ENCODE measurements around the gene LTF. TPM values are rescaled to one million over a fixed set of nuclear protein-coding genes. Genes with fewer than 3 reads are reported as not detected.

Gene LTF
- total and polyA plus RNA-seq, 9 of the 15 experiments (the other 6 are each of a cell fraction or from before 2014, with no cell fraction given) = 0.07 TPM; not detected in 8

- no peak for TF ChIP-seq FOSL1 (tag; conservative IDR thresholded peaks at IDR 0.05)
- no peak for TF ChIP-seq ZBTB49 (CRISPR knock-in tag; IDR thresholded peaks at IDR 0.05; ENCODE audit: borderline replicate concordance)
- TF ChIP-seq ZFX (CRISPR knock-in tag; IDR thresholded peaks at IDR 0.05) = 0 out of 2 replicates have a peak, but pooled peaks have one; percentile 16
- TF ChIP-seq, protein P1, sequence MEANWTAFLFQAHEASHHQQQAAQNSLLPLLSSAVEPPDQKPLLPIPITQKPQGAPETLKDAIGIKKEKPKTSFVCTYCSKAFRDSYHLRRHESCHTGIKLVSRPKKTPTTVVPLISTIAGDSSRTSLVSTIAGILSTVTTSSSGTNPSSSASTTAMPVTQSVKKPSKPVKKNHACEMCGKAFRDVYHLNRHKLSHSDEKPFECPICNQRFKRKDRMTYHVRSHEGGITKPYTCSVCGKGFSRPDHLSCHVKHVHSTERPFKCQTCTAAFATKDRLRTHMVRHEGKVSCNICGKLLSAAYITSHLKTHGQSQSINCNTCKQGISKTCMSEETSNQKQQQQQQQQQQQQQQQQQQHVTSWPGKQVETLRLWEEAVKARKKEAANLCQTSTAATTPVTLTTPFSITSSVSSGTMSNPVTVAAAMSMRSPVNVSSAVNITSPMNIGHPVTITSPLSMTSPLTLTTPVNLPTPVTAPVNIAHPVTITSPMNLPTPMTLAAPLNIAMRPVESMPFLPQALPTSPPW (CRISPR knock-in tag; IDR thresholded peaks at IDR 0.05) = peak; percentile 31; the same call in 1 of the 2 replicates
- TF ChIP-seq SNRNP70 (optimal IDR thresholded peaks at IDR 0.05; ENCODE audit: low read depth, low read length) = no peak
- TF ChIP-seq RFX1 (IDR thresholded peaks at IDR 0.05) = no peak
- TF ChIP-seq DMBX1 (CRISPR knock-in tag; IDR thresholded peaks at IDR 0.05; ENCODE audit: borderline replicate concordance) = no peak
- no peak for TF ChIP-seq ATF2 (CRISPR knock-in tag; IDR thresholded peaks at IDR 0.05)
- TF ChIP-seq POU5F1 (IDR thresholded peaks at IDR 0.05; ENCODE audit: borderline replicate concordance, low read depth, low read length, partially characterized antibody) = no peak
- TF ChIP-seq ZNF445 (CRISPR knock-in tag; IDR thresholded peaks at IDR 0.05; ENCODE audit: low read depth) = no peak
- TF ChIP-seq KDM4B (IDR thresholded peaks at IDR 0.05; ENCODE audit: borderline replicate concordance in 2 of 2, low read depth in 1 of 2) = peak in 1 of 2 experiments; percentile 81; a peak in 1 of 4 replicates
- TF ChIP-seq ZFP36 (IDR thresholded peaks at IDR 0.05; ENCODE audit: low read depth, low read length, partially characterized antibody) = no peak
- no peak for TF ChIP-seq PRPF4 (IDR thresholded peaks at IDR 0.05; ENCODE audit: insufficient read depth, low read depth, low read length, poor library complexity, severe bottlenecking)
- TF ChIP-seq PURB (CRISPR knock-in tag; IDR thresholded peaks at IDR 0.05; ENCODE audit: low read depth) = no peak
- TF ChIP-seq ZNF408 (CRISPR knock-in tag; IDR thresholded peaks at IDR 0.05; ENCODE audit: low read depth) = no peak
- peak; percentile 62 for TF ChIP-seq ETV1 (tag; conservative IDR thresholded peaks at IDR 0.05; ENCODE audit: low read depth)
- peak in 1 of 2 experiments; percentile 9 for TF ChIP-seq AFF1 (IDR thresholded peaks at IDR 0.05; ENCODE audit: low read depth in 1 of 2, partially characterized antibody in 2 of 2)
These were observed 24.1 kb upstream of the LTF start (continued) for GRCh38 chr3:46488735-46489361.

Data from K562 (cell line).